Measurements from ENCODE around the gene CNTN4. TPM values are rescaled to one million over a fixed set of nuclear protein-coding genes. Genes with fewer than 3 reads are reported as not detected.

Gene CNTN4
- total and polyA plus RNA-seq, 4 donors = 1.5 to 30.7 (median 5.7) TPM

DNA sequence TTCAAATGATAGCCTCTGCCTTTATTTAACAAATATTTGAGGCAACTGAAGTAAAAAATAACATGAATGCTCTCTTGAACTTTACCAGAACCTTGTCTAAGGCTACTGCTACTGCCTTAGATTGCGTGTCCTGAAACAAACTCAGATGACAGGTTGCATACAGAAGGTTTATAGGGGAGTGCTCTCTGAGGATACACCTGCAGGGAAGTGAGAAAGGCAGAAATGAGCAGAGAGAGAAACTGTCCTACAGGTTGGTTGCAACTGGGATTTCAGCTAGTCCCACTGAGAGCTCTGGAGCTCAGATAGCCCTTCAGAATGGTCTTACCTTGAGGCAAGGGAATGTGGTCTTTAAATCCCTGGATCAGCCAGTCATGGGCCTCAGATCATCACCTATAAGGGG, 846.0 kb downstream of the CNTN4 start:
- no peak for ATAC-seq (ENCODE audit: insufficient read depth, low FRiP score)
- Histone ChIP-seq H3K9ac (ENCODE audit: insufficient read depth in 1 of 2, low read length in 2 of 2) (no peak overlapping the region), H3K9me3 (ENCODE audit: control insufficient read depth in 4 of 4, insufficient read depth in 3 of 4, low read length in 3 of 4) (peaks cover 0 to 2% (median 0%) of the 10 kb centered on the region in 4 donors), H3K4me1 (ENCODE audit: control insufficient read depth in 5 of 5, insufficient read depth in 5 of 5, low read length in 5 of 5) (no peaks in the 10 kb centered on the region), H3K36me3 (ENCODE audit: control insufficient read depth in 4 of 4, insufficient read depth in 4 of 4, low read length in 4 of 4) (no peaks in the 10 kb centered on the region), H3K27ac (ENCODE audit: low read depth in 1 of 2, low read length in 1 of 2) (no peak overlapping the region), H3K4me3 (no peak overlapping the region), H3K27me3 (ENCODE audit: control insufficient read depth in 3 of 3, insufficient read depth in 3 of 3, low read length in 2 of 3) (no peaks in the 10 kb centered on the region)
- DNase-seq = no peak
- WGBS, 2 donors = 86 to 94% methylated on average over 1 of the region's 1 CpG
- TF ChIP-seq, protein P1, sequence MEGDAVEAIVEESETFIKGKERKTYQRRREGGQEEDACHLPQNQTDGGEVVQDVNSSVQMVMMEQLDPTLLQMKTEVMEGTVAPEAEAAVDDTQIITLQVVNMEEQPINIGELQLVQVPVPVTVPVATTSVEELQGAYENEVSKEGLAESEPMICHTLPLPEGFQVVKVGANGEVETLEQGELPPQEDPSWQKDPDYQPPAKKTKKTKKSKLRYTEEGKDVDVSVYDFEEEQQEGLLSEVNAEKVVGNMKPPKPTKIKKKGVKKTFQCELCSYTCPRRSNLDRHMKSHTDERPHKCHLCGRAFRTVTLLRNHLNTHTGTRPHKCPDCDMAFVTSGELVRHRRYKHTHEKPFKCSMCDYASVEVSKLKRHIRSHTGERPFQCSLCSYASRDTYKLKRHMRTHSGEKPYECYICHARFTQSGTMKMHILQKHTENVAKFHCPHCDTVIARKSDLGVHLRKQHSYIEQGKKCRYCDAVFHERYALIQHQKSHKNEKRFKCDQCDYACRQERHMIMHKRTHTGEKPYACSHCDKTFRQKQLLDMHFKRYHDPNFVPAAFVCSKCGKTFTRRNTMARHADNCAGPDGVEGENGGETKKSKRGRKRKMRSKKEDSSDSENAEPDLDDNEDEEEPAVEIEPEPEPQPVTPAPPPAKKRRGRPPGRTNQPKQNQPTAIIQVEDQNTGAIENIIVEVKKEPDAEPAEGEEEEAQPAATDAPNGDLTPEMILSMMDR (IDR thresholded peaks at IDR 0.05; ENCODE audit: control extremely low read depth, extremely low read depth) = no peak

- Histone ChIP-seq H3K27me3 (ENCODE audit: control insufficient read depth in 3 of 3, insufficient read depth in 3 of 3, low read length in 2 of 3) (no peaks in the 10 kb centered on the region), H3K4me1 (ENCODE audit: control insufficient read depth in 5 of 5, insufficient read depth in 5 of 5, low read length in 5 of 5) (no peaks in the 10 kb centered on the region), H3K9me3 (ENCODE audit: control insufficient read depth in 4 of 4, insufficient read depth in 3 of 4, low read length in 3 of 4) (peaks cover 0 to 2% (median 0%) of the 10 kb centered on the region in 4 donors), H3K27ac (ENCODE audit: low read depth in 1 of 2, low read length in 1 of 2) (no peak overlapping the region), H3K36me3 (ENCODE audit: control insufficient read depth in 4 of 4, insufficient read depth in 4 of 4, low read length in 4 of 4) (no peaks in the 10 kb centered on the region), H3K9ac (ENCODE audit: insufficient read depth in 1 of 2, low read length in 2 of 2) (no peak overlapping the region), H3K4me3 (no peak overlapping the region)
- TF ChIP-seq, protein P1 (IDR thresholded peaks at IDR 0.05; ENCODE audit: control extremely low read depth, extremely low read depth) = no peak
- WGBS, 2 donors = 68 to 69% methylated on average over 3 of the region's 3 CpGs
- no peak for ATAC-seq (ENCODE audit: insufficient read depth, low FRiP score)
- DNase-seq = peak in 1 of 3 donors; percentile 36
These were observed 846.5 kb downstream of the CNTN4 start for GRCh38 chr3:2945121-2945520.

GRCh38 chr3:2947536-2947935, 848.9 kb downstream of the CNTN4 start:
- ATAC-seq (ENCODE audit: insufficient read depth, low FRiP score) (no peak), DNase-seq (no peak)
- Histone ChIP-seq H3K36me3 (ENCODE audit: control insufficient read depth in 4 of 4, insufficient read depth in 4 of 4, low read length in 4 of 4) (no peaks in the 10 kb centered on the region), H3K4me1 (ENCODE audit: control insufficient read depth in 5 of 5, insufficient read depth in 5 of 5, low read length in 5 of 5) (no peaks in the 10 kb centered on the region), H3K9me3 (ENCODE audit: control insufficient read depth in 4 of 4, insufficient read depth in 3 of 4, low read length in 3 of 4) (no peaks in the 10 kb centered on the region), H3K27ac (ENCODE audit: low read depth in 1 of 2, low read length in 1 of 2) (no peak overlapping the region), H3K27me3 (ENCODE audit: control insufficient read depth in 3 of 3, insufficient read depth in 3 of 3, low read length in 2 of 3) (no peaks in the 10 kb centered on the region), H3K9ac (ENCODE audit: insufficient read depth in 1 of 2, low read length in 2 of 2) (no peak overlapping the region), H3K4me3 (no peak overlapping the region)
- WGBS, 2 donors = 82 to 90% methylated on average over 2 of the region's 2 CpGs
- TF ChIP-seq, protein P1 (IDR thresholded peaks at IDR 0.05; ENCODE audit: control extremely low read depth, extremely low read depth) = no peak

GRCh38 chr3:2948882-2949281, 850.2 kb downstream of the CNTN4 start:
- no peaks in the 10 kb centered on the region for H3K27me3 ChIP-seq (ENCODE audit: control insufficient read depth in 3 of 3, insufficient read depth in 3 of 3, low read length in 2 of 3)
- TF ChIP-seq, protein P1 (IDR thresholded peaks at IDR 0.05; ENCODE audit: control extremely low read depth, extremely low read depth) = no peak
- no peak overlapping the region for H3K4me3 ChIP-seq
- H3K4me1 ChIP-seq (ENCODE audit: control insufficient read depth in 5 of 5, insufficient read depth in 5 of 5, low read length in 5 of 5) = no peaks in the 10 kb centered on the region
- H3K36me3 ChIP-seq (ENCODE audit: control insufficient read depth in 4 of 4, insufficient read depth in 4 of 4, low read length in 4 of 4) = no peaks in the 10 kb centered on the region
- H3K9ac ChIP-seq (ENCODE audit: insufficient read depth in 1 of 2, low read length in 2 of 2) = no peak overlapping the region
- H3K9me3 ChIP-seq (ENCODE audit: control insufficient read depth in 4 of 4, insufficient read depth in 3 of 4, low read length in 3 of 4) = no peaks in the 10 kb centered on the region
- H3K27ac ChIP-seq (ENCODE audit: low read depth in 1 of 2, low read length in 1 of 2) = no peak overlapping the region
- no peak for ATAC-seq (ENCODE audit: insufficient read depth, low FRiP score)
- no peak for DNase-seq
- WGBS, 2 donors = 94 to 96% methylated on average over 1 of the region's 1 CpG
